ENCODE measurements around the gene FGD3.

FGD3 gene

GRCh38 chr9:93024646-93024910 lies 77.3 kb downstream of the FGD3 start:
- no peak for DNase-seq (ENCODE audit: low read depth)
- TF ChIP-seq CTCF (conservative IDR thresholded peaks at IDR 0.05; ENCODE audit: low read depth, low read length): no peak
- no peak overlapping the region for H3K4me3 ChIP-seq (ENCODE audit: low read depth, low read length)

GRCh38 chr9:93024986-93025630 lies 77.8 kb downstream of the FGD3 start:
- no peak overlapping the region for H3K4me3 ChIP-seq (ENCODE audit: low read depth, low read length)
- no peak for TF ChIP-seq CTCF (conservative IDR thresholded peaks at IDR 0.05; ENCODE audit: low read depth, low read length)
- no peak for DNase-seq (ENCODE audit: low read depth)

- DNase-seq (ENCODE audit: low read depth): no peak
- no peak for TF ChIP-seq CTCF (conservative IDR thresholded peaks at IDR 0.05; ENCODE audit: low read depth, low read length)
- H3K4me3 ChIP-seq (ENCODE audit: low read depth, low read length): no peak overlapping the region
Measured at GRCh38 chr9:93025736-93026135, 78.4 kb downstream of the FGD3 start.

GRCh38 chr9:93026640-93027039 lies 79.3 kb downstream of the FGD3 start:
- DNase-seq (ENCODE audit: low read depth): no peak
- no peak for TF ChIP-seq CTCF (conservative IDR thresholded peaks at IDR 0.05; ENCODE audit: low read depth, low read length)
- no peak overlapping the region for H3K4me3 ChIP-seq (ENCODE audit: low read depth, low read length)

GRCh38 chr9:93027750-93028149 lies 80.4 kb downstream of the FGD3 start:
- no peak overlapping the region for H3K4me3 ChIP-seq (ENCODE audit: low read depth, low read length)
- TF ChIP-seq CTCF (conservative IDR thresholded peaks at IDR 0.05; ENCODE audit: low read depth, low read length): no peak
- DNase-seq (ENCODE audit: low read depth): no peak

GRCh38 chr9:93028448-93029006 lies 81.2 kb downstream of the FGD3 start:
- H3K4me3 ChIP-seq (ENCODE audit: low read depth, low read length): no peak overlapping the region
- no peak for TF ChIP-seq CTCF (conservative IDR thresholded peaks at IDR 0.05; ENCODE audit: low read depth, low read length)
- no peak for DNase-seq (ENCODE audit: low read depth)

Data from choroid plexus epithelial cell (primary cell).